Measurements from ENCODE around the gene GTF3C1. TPM values are rescaled to one million over a fixed set of nuclear protein-coding genes. Genes with fewer than 3 reads are reported as not detected.

The GTF3C1 gene
- total RNA-seq, 4 donors from 2014 or later = 29.4 to 52.7 (median 44.4) TPM

- no peak for TF ChIP-seq CTCF (IDR thresholded peaks at IDR 0.05; ENCODE audit: low read depth)
Measured at GRCh38 chr16:27433636-27434035, 116.1 kb downstream of the GTF3C1 start.

- TF ChIP-seq CTCF (IDR thresholded peaks at IDR 0.05; ENCODE audit: low read depth) = no peak
Measured at GRCh38 chr16:27432558-27432957, 117.2 kb downstream of the GTF3C1 start.

GRCh38 chr16:27431773-27432532, 117.8 kb downstream of the GTF3C1 start:
- no peak for TF ChIP-seq CTCF (IDR thresholded peaks at IDR 0.05; ENCODE audit: low read depth)

- no peak for TF ChIP-seq CTCF (IDR thresholded peaks at IDR 0.05; ENCODE audit: low read depth)
Measured at GRCh38 chr16:27430923-27431484, 118.7 kb downstream of the GTF3C1 start.

GRCh38 chr16:27430512-27430911, 119.2 kb downstream of the GTF3C1 start:
- TF ChIP-seq CTCF (IDR thresholded peaks at IDR 0.05; ENCODE audit: low read depth) = no peak

GRCh38 chr16:27429981-27430441, 119.7 kb downstream of the GTF3C1 start:
- no peak for TF ChIP-seq CTCF (IDR thresholded peaks at IDR 0.05; ENCODE audit: low read depth)

GRCh38 chr16:27429330-27429871, 120.3 kb downstream of the GTF3C1 start:
- TF ChIP-seq CTCF (IDR thresholded peaks at IDR 0.05; ENCODE audit: low read depth) = no peak

Measured in subcutaneous adipose tissue (tissue), 4 donors.